Natural killer cell (primary cell): ENCODE data around the gene ABHD11. TPM values are rescaled to one million over a fixed set of nuclear protein-coding genes. Genes with fewer than 3 reads are reported as not detected.

Source experiments
- ATAC-seq, 3 donors: fragments of 150-1000 bp in 2 of 3; fragments of 200-7000 bp in 1 of 3; cut with Tn5 transposase; 1 replicate in 1 of 3; 2 replicates in 2 of 3; pipeline ENCODE4 v1.10.0; 2021; ENCODE audit warnings: mild to moderate bottlenecking in 2 of 3, moderate library complexity in 2 of 3
- DNase-seq, 2 donors: peaks; one replicate each; pipeline versions ENCODE4 v3.0.0 to v3.0.0-alpha.2; 2013 to 2021; ENCODE audit warnings: mixed read lengths in 1 of 2
- H3K27ac ChIP-seq: one replicate; pipeline ENCODE4 v1.5.1; 2013; ENCODE audit warnings: mild to moderate bottlenecking, low read length
- H3K27me3 ChIP-seq: one replicate; pipeline ENCODE4 v1.6.1; 2013; ENCODE audit warnings: low read length; ENCODE audit not compliant: control insufficient read depth, insufficient read depth
- H3K36me3 ChIP-seq: one replicate; pipeline ENCODE4 v1.6.1; 2013; ENCODE audit warnings: low read length; ENCODE audit not compliant: control insufficient read depth, insufficient read depth
- H3K4me1 ChIP-seq: one replicate; pipeline ENCODE4 v1.6.1; 2013; ENCODE audit warnings: low read length; ENCODE audit not compliant: control insufficient read depth, insufficient read depth
- H3K4me3 ChIP-seq: one replicate; pipeline ENCODE4 v1.5.1; 2013; ENCODE audit warnings: low read length
- H3K9me3 ChIP-seq: one replicate; pipeline ENCODE4 v1.6.1; 2013; ENCODE audit warnings: low read length; ENCODE audit not compliant: control insufficient read depth, insufficient read depth
- H3K27ac Mint-ChIP-seq, 2 donors: one replicate each; pipeline ENCODE4 v1.8.0; 2022; ENCODE audit warnings: mild to moderate bottlenecking in 2 of 2, mixed read lengths in 2 of 2, moderate library complexity in 1 of 2
- H3K27me3 Mint-ChIP-seq, 2 donors: one replicate each; pipeline ENCODE4 v1.8.0; 2022; ENCODE audit warnings: low read depth in 2 of 2, mixed read lengths in 2 of 2
- H3K36me3 Mint-ChIP-seq: one replicate; pipeline ENCODE4 v1.8.0; 2022; ENCODE audit warnings: mixed read lengths
- H3K4me1 Mint-ChIP-seq, 2 donors: one replicate each; pipeline ENCODE4 v1.8.0; 2022; ENCODE audit warnings: mixed read lengths in 2 of 2
- H3K4me3 Mint-ChIP-seq: one replicate; pipeline ENCODE4 v1.8.0; 2022; ENCODE audit warnings: mild to moderate bottlenecking, moderate library complexity, mixed read lengths
- H3K9me3 Mint-ChIP-seq, 2 donors: one replicate each; pipeline ENCODE4 v1.8.0; 2022; ENCODE audit warnings: mixed read lengths in 2 of 2
- WGBS: methylation state at CpG from one replicate; pipeline ENCODE4 v1.1.7; 2013; ENCODE audit warnings: missing lambda C conversion rate; ENCODE audit not compliant: insufficient coverage; 5-methylcytosine and 5-hydroxymethylcytosine counted together
- intact Hi-C: fragments of 100-400 bp; cut with micrococcal nuclease; formaldehyde crosslinking; loops from one replicate; pipeline ENCODE4 v1.14.2; 2022
- total RNA-seq, 4 donors: library from RNA; stranded (reverse); fragments of 120-200 nt in 1 of 4; gene quantifications; one replicate each; pipeline versions ENCODE4 v1.2.3 to v1.2.4, GENCODE V29; 2013 to 2022
- TF ChIP-seq, protein P1 (sequence below): fragments of 200-600 bp; IDR thresholded peaks from one replicate; pipeline ENCODE4 v1.8.0; 2022; ENCODE audit warnings: antibody characterized with exemption

ABHD11 gene
- total RNA-seq, 3 donors from 2014 or later (not counting 1 experiment from before 2014, with no cell fraction given) = 14.7 to 23.7 (median 20.0) TPM

- Histone ChIP-seq H3K4me1 (no peaks in the 10 kb centered on the region), H3K27me3 (no peaks in the 10 kb centered on the region), H3K9me3 (no peaks in the 10 kb centered on the region), H3K36me3 (peaks cover 63% of the 10 kb centered on the region), H3K4me3 (no peak overlapping the region), H3K27ac (no peak overlapping the region)
- H3K27ac Mint-ChIP-seq = peak overlapping the region in 1 of 2 donors; percentile 33
- no peaks in the 10 kb centered on the region for H3K9me3 Mint-ChIP-seq
- H3K27me3 Mint-ChIP-seq = no peaks in the 10 kb centered on the region
- ATAC-seq = no peak
- intact Hi-C loops = no loop called here
- no peak for DNase-seq
- TF ChIP-seq, protein P1, sequence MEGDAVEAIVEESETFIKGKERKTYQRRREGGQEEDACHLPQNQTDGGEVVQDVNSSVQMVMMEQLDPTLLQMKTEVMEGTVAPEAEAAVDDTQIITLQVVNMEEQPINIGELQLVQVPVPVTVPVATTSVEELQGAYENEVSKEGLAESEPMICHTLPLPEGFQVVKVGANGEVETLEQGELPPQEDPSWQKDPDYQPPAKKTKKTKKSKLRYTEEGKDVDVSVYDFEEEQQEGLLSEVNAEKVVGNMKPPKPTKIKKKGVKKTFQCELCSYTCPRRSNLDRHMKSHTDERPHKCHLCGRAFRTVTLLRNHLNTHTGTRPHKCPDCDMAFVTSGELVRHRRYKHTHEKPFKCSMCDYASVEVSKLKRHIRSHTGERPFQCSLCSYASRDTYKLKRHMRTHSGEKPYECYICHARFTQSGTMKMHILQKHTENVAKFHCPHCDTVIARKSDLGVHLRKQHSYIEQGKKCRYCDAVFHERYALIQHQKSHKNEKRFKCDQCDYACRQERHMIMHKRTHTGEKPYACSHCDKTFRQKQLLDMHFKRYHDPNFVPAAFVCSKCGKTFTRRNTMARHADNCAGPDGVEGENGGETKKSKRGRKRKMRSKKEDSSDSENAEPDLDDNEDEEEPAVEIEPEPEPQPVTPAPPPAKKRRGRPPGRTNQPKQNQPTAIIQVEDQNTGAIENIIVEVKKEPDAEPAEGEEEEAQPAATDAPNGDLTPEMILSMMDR = no peak
- no peak overlapping the region for H3K4me3 Mint-ChIP-seq
- H3K4me1 Mint-ChIP-seq = peaks cover 0 to 9% of the 10 kb centered on the region in 2 donors
- H3K36me3 Mint-ChIP-seq = peaks cover 27% of the 10 kb centered on the region
- 93% methylated on average over 3 of the region's 4 CpGs for WGBS
Observed at GRCh38 chr7:73696372-73696771, 42.2 kb downstream of the ABHD11 start.

DNA sequence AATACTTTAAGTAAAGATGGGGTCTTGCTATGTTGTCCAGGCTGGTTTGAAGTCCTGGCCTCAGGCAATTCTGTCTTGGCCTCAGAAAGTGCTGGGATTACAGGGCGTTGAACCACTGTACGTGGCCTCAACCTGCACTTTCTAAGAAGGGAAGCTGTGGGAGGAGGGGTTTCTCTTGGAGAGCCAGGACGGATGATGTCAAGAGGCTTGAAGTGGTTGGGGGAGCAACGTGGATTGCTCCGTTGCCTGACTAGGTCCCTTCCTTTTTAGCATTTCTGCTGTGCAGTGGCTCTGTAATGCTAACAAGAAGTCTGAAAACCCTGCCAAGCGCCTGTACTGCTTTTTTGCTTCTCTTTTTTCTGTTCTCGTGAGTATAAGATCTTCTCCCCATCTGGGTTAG, 48.0 kb downstream of the ABHD11 start:
- intact Hi-C loops = no loop called here
- 91% methylated on average over 7 of the region's 7 CpGs for WGBS
- no peak overlapping the region for H3K27ac Mint-ChIP-seq

GRCh38 chr7:73688288-73688687, 50.3 kb downstream of the ABHD11 start:
- H3K36me3 Mint-ChIP-seq = peaks cover 13% of the 10 kb centered on the region

More for the DNA sequence above, 48.0 kb downstream of the ABHD11 start:
- Mint-ChIP-seq H3K4me1 (peaks cover 5 to 22% of the 10 kb centered on the region in 2 donors), H3K9me3 (no peaks in the 10 kb centered on the region), H3K4me3 (no peak overlapping the region), H3K36me3 (peaks cover 23% of the 10 kb centered on the region), H3K27me3 (no peaks in the 10 kb centered on the region)
- H3K27ac ChIP-seq = no peak overlapping the region
- no peak for ATAC-seq
- H3K9me3 ChIP-seq = no peaks in the 10 kb centered on the region
- no peak overlapping the region for H3K4me3 ChIP-seq
- DNase-seq = no peak
- H3K36me3 ChIP-seq = peaks cover 60% of the 10 kb centered on the region
- TF ChIP-seq, protein P1 = no peak
- no peaks in the 10 kb centered on the region for H3K27me3 ChIP-seq
- H3K4me1 ChIP-seq = no peaks in the 10 kb centered on the region

More at GRCh38 chr7:73688288-73688687, 50.3 kb downstream of the ABHD11 start:
- intact Hi-C loops = no loop called here
- Mint-ChIP-seq H3K4me1 (peaks cover 13 to 27% of the 10 kb centered on the region in 2 donors), H3K4me3 (no peak overlapping the region), H3K9me3 (no peaks in the 10 kb centered on the region), H3K27me3 (no peaks in the 10 kb centered on the region), H3K27ac (no peak overlapping the region)
- no peaks in the 10 kb centered on the region for H3K27me3 ChIP-seq
- H3K4me1 ChIP-seq = peaks cover 11% of the 10 kb centered on the region
- no peaks in the 10 kb centered on the region for H3K9me3 ChIP-seq
- H3K4me3 ChIP-seq = no peak overlapping the region
- H3K27ac ChIP-seq = no peak overlapping the region
- 98% methylated on average over 6 of the region's 8 CpGs for WGBS
- TF ChIP-seq, protein P1 = no peak
- peaks cover 41% of the 10 kb centered on the region for H3K36me3 ChIP-seq
- DNase-seq (no peak), ATAC-seq (no peak)

Other genes with a start within 250 kb of the ABHD11 start
- gene BAZ1B, start 216.5 kb downstream of the ABHD11 start, total RNA-seq = 10 to 100 TPM; 50.1 to 61.9 (median 59.9) TPM
- 100 to 1,000 TPM; 109 to 131 (median 120) TPM for gene BCL7B, start 181.1 kb downstream of the ABHD11 start, total RNA-seq
- gene TBL2, start 160.2 kb downstream of the ABHD11 start, total RNA-seq = 10 to 100 TPM; 15.1 to 18.5 (median 17.6) TPM
- gene MLXIPL, start 114.3 kb downstream of the ABHD11 start, total RNA-seq = not detected
- gene VPS37D, start 71.0 kb downstream of the ABHD11 start, total RNA-seq = under 1 TPM; 0.40 to 0.83 (median 0.48) TPM
- gene DNAJC30, start 55.3 kb downstream of the ABHD11 start, total RNA-seq = 1 to 10 TPM; 8.7 to 9.9 (median 9.3) TPM
- gene BUD23, start 55.2 kb downstream of the ABHD11 start, total RNA-seq = 100 to 1,000 TPM in 1 of 3 donors, 10 to 100 TPM in 2; 93.1 to 101 (median 94.2) TPM
- 10 to 100 TPM; 13.2 to 20.4 (median 14.7) TPM for gene STX1A, start 19.1 kb downstream of the ABHD11 start, total RNA-seq
- not detected for gene CLDN3, start 31.5 kb upstream of the ABHD11 start, total RNA-seq
- under 1 TPM; 0.09 to 0.30 (median 0.20) TPM for gene CLDN4, start 92.2 kb upstream of the ABHD11 start, total RNA-seq
- gene METTL27, start 103.7 kb upstream of the ABHD11 start, total RNA-seq = 1 to 10 TPM in 1 of 3 donors, not detected in 2; 1.2 TPM
- not detected for gene TMEM270, start 122.4 kb upstream of the ABHD11 start, total RNA-seq